ENCODE measurements around the gene L3MBTL1.

Gene L3MBTL1

DNA sequence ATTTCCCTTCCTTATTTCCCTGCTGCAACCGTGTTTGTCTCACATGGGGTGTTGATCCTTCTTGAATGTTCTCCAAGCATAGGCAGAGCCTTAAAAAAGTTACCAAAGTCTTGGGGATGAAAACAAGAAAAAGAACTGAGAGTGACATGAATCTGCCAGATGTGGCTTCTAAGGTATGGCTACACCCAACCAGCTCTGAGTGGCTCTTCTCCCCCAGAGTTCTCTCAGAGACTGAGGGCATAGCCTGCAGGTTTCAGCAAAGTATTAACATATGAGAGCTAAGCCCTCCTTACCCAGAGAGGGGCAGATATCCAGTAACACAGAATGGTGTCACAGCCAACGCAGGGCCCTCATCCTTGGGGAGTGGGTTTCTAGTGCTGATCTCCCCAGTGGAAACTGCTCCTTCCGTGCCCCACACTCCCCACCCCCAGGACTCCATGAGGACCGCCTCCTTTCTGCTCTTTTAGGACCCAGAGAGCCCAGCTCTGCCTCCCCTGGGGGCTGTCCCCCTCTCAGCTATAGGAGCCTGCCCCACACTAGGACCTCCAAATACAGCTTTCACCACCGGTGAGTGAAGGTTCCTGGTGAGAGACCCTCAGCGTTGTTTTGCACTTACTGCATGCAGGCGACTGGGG lies 28.0 kb downstream of the L3MBTL1 start:
- DNase-seq (ENCODE audit: low spot score) = no peak

DNA sequence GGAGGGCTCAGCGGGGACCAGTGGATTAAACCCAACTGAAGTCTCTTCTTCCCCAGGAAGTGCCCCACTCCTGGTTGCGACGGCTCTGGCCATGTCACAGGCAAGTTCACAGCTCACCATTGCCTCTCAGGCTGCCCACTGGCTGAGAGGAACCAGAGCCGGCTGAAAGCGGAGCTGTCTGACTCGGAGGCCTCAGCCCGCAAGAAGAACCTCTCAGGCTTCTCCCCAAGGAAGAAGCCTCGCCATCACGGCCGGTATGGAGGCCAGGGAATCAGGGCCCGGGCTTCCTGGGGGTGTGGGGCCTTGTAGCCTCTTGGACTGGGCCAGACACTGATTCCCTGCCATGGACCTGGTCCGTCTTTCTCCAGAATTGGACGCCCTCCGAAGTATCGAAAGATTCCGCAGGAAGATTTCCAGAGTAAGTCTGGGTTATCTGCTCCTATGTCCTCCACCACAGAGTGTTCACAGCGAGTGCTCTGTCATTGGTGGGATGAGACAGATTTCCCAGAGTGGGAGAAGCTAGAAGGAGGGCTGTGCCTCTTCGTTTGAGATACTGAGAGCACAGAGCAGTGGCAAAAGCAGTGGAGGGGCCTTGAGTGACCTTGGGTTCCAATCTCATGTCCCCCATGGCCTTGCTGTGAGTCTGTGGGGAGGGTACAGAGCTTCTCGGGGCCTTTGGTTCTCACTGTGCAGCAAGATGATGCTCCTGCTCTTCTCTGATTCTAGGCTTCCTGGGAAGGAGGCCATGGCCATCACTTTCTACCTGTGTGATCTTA lies 28.7 kb downstream of the L3MBTL1 start:
- DNase-seq (ENCODE audit: low spot score) = no peak

DNA sequence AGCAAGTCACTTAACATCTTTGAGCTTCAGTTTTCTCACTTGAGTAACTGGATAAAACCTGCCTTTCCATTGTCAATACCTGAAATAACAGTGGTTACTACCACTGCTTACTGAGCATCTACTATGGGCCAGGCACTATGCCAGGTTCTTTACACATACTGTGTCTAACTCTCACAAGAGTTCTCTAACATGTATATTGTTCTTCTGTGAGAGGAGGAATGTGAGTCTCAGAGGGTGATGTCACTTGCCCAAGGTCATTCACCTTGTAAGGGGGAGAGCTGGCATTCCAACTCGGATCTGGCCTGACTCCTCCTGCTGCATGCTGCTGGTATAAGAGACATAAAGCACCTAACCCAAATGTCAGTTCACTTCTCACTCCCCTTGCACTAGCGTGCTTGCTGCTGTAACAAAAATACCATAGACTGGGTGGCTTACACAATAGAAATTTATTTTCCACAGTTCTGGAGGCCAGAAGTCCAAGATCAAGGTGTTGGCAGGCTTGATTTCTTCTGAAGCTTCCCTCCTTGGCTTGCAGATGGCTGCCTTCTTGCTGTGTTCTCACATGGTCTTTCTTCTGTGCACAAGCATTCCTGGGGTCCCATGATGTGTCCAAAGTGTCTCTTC lies 29.4 kb downstream of the L3MBTL1 start:
- no peak for DNase-seq (ENCODE audit: low spot score)

DNA sequence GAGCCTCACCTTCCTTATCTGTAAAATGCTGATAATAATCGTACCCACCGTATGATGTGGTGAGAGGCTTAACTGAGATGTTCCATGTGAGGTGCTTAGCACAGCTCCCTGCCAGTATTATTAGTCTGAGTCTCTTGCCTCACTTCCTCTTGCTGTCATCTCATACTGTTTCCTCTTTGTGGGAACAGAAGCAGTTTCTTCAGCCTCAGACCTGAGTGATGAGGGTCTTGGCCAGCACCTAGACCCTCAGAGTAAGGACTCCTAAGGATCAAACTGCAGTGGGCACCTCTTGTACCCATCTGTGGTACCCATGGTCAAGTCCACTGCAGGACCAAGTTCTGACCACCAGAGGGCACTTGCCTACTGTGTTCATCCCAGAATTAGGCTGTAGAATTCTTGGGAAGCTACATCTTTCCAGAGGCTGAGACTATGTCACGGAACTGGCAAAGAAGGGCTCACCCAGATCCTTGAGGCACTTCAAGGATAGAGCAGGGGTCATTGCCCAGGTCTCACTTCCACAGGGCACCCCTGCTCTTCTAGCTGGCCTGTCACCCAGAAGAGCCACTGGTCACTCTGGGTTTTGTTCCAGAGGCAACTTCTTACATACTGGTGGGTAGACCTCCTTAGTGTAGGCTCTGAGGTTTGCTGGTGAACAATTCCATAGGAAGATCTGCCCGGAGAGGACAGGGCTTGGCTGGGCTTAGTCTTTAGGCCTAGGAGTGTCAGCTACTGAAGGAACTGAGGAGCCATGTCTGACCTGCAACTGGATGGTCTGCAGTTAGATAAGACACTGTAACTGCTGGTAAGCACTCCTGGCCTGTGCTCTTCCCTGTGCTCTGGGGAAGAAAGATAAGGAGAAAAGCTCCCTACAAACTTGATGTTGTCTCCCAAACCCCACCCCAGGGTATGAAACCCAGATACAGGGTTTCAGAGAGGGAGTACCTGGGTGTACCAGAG lies 30.7 kb downstream of the L3MBTL1 start:
- DNase-seq (ENCODE audit: low spot score) = peak; percentile 59

DNA sequence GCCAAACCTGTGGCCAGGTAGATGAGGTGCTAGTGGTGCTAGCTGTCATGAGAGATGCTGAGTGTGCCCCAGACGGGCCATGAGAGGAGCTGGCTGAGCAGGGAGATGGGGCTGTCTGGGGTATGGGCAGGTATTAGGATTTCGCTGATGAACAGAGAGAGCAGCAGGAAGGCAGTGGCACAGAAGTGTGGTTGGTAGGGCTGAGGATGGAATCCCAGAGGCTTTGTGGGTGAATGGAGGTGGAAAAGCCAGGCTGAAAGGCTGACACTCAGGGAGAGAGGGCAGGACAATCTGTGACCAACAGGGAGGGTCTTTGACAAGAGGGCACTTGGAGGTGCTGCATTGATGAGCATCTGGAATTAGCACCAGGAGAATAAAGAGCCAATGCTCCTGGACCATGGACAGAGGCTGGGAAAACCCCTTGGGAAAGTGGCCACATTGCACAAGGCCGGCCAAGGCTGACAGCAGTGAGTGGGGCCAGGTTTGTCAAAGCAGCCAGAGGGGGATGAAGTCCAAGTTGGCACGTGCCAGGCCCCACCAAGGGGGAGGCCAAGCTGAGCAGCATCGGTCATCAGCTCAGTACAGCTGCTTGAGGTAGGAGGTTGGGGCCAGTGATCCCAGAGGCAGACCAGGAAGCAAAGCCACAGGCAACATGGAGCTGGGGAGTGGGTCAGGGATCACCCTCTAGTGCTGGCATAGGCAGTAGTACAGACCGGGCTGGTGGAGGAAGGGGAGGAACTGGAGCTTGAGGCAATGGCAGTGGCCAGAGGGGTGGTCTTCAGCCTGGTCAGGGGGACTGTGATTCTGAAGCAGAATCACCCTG lies 31.6 kb downstream of the L3MBTL1 start:
- DNase-seq (ENCODE audit: low spot score) = no peak

DNA sequence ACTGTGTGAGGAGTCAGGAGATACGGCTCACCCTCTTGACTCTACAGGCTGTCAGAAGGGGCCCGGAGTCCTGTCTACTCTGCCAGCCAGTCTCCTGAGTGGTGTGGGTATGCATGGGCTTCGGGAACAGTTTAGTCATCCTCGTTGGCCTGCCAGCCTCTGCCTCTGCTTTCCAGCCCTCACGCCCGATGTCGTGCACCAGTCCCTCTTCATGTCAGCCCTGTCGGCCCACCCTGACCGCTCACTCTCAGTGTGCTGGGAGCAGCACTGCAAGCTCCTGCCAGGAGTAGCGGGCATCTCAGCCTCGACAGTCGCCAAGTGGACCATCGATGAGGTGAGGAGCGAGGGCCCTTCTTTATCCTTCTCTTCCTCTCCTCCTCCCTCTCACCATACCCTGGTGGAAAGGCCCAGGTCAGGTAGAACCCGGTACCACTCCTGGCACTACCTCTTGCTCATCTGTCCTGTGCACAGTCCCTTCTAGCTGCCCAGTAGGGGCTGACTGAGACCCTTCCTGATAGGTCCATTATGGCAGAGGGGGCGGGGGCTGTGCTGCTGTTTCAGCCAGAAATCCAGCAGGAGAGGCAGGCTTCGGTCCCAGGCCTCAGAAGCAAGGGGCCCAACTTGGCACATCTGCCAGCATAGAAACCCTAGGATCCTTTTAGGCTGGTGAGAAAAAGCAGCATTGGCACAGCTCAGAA lies 32.6 kb downstream of the L3MBTL1 start:
- no peak for DNase-seq (ENCODE audit: low spot score)

DNA sequence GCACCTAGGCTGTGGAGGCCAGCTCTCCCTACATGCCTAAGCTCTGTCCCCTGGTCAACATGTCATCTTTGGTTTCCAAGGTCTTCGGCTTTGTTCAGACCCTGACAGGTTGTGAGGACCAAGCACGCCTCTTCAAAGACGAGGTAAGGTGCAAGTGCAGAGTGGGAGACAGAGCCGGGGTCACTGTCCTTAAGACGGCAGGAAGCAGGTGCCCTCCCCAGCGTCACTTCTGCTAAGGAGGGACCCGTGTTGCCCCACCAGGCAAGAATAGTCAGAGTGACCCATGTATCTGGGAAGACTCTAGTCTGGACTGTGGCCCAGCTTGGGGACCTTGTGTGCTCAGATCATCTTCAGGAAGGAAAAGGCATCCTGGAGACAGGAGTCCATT lies 33.2 kb downstream of the L3MBTL1 start:
- no peak for DNase-seq (ENCODE audit: low spot score)

DNA sequence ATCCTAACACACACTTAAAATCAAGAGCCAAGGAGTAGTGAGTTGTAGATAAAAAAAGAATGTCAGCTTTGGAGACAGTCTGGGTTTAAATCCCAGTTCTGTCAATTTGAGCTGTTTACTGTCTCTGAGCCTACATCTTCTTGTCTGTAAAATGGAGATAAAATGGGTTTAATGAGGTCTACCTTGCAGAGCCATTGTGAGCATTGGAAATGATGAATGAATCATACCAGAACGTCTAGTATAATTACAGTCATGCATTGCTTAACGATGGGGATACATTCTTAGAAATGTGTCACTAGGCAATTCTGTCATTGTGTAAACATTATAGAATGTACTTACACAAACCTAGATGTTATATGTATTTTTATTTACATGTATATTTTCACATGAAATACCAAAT lies 33.7 kb downstream of the L3MBTL1 start:
- DNase-seq (ENCODE audit: low spot score) = no peak

DNA sequence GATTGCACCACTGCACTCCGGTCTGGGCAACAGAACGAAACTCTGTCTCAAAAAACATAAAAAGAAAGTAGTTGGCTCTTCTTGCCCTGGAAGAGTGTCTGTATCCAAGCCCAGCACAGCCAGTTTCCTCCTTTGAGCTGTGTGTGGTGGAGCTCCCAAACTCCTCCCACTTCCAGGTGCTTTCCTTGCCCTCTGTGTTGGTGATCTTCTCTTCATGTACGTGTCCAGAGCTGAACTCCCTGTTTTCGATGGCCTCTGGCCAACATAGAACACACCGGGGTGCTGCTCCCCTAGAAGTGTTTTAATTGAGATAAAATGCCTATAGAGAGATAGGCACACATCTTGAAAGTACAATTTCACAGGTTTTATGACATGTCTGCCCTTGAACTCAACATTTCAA lies 34.7 kb downstream of the L3MBTL1 start:
- DNase-seq (ENCODE audit: low spot score) = no peak

DNA sequence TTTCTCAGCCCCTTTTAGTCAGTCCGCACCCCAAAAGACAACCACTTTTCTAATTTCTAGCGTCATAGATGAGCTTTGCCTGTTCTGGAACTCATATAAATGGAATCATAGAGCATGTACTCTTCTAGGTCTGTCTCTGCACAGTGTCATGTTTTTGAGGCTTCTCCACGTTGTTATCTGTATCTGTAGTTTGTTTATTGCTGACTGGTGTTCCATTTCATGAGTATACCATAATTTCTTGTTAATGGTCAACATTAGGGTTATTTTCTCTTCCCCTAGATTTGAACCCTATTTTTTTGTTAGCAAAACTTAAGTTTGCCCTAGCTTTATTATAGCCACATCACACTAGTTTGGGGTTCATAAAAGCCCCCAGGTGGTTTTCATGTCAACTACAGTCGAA lies 35.2 kb downstream of the L3MBTL1 start:
- DNase-seq (ENCODE audit: low spot score) = no peak

DNA sequence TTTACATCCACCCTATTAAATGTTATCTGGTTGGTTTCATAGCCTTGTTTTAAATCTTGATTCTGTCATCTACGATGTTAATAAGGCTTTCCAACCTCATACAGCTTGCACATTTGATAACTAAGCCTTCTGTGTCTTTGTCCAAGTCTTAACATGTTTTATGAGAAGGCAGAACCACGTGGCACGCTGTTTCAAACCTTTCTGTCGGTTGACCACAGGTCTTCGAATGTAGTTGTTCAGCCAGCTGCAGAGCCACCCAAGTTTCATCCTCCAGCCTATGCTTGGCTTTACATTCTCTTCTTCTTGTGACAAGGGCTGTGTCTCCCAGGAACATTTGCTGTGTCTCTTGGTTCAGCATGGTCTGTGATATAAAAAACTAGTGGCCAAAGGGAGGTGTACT lies 35.6 kb downstream of the L3MBTL1 start:
- no peak for DNase-seq (ENCODE audit: low spot score)

DNA sequence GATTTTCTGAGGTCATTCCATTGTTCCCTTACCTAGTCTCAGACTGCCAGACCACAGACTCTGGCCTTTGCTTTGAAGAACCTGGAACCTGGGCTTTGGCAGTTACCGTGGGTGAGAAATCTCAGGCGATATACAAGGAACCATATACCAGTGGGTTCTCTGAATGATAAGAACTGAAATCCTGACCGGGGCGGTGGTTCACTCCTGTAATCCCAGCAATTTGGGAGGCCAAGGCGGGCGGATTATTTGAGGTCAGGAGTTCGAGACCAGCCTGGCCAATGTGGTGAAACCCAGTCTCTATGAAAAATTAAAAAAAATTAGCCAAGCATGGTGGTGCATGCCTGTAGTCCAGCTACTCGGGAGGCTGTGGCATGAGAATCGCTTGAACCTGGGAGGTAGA lies 37.0 kb downstream of the L3MBTL1 start:
- DNase-seq (ENCODE audit: low spot score) = no peak

DNA sequence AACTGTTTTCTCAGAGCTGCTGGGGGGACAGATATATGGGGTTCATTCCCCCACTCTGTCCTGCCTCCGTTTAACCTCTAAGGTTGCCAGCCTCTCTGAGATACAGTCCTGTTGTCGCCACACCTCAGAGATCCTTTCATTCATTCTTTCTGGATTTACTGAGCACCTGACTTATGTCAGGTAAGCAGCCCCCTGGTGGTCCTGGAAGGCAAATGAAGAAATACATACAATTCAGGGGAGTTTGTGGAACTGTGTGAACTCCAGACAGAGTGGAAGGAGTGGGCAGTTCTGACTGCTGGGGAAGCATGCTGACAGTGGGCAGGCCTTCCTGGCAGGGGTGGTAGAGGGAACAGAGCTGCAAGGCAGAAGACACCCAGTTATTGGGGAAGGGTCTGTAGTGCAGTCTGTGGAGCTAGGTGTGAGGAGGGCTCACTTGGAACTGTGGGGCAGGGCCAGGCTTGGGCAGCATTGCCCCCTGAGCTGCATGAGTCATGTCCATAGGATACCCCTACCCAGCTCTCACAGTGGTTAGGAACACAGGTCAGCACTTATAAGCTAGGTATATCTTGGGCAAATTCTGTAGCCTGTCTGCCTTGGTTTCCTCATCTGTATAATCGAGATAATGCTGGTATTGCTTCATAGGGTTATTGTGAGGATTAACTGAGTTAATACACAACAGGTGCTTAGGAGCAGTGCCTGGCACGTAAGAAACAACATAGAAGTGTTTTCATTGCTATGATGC lies 38.5 kb downstream of the L3MBTL1 start:
- no peak for DNase-seq (ENCODE audit: low spot score)

DNA sequence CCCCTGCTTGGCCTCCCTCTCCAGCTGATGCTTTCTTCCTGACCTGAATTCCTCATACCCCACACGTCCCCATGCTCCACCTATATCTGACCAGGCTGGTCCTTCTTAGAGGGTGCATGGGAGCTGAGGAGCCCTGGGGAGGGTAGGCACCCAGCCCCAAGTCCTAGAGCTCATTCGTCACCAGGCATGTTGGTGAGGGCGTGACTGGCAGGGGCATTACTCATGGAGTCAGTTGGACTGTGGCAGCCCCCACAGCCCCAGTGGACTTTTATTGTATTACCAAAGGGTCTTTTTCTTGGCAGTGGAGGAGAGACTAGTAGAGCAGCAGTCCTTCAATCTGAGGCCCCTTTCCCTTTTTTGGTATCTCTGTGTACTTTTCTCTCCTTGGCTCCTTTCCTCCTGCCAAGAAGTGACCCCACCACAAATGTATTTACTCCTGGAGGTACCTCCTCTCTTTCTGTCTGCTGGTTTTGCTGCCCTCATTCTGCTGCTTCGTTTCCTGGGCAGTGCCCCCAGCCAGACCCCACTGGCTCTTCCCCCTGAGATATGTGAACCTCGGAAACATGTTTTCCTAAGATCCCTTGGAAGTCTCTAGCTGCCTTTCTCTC lies 40.9 kb downstream of the L3MBTL1 start:
- no peak for DNase-seq (ENCODE audit: low spot score)

DNA sequence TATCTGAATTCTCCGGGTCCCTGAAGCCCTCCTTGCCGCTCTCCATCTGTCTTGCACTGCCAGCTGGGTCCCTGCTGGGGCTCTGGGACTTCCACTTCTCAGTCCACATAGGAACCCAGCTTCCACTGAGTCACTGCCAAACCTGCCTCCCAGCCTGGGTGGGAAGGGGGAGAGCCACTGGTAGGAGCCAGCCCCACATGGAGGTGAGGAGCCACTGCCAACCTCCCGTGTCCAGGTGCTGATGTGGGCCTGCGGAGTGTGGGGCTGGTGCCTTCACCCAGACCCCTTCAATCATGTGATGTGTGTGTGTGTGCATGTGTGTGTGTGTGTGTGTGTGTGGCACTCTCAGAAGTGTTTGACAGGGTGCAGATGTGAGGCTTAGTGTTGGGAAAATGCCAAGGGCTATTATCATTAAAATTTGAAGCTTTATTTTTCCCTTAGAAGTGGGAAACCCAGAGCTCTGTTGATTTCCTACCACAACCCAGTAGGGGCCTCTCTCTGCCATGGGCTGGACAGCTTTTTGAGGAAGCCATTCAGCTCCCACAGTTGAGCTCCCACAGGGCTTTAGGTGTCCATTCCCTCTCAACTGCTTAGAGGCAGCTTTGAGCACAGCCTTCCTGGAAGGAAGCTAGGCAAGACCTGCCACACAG lies 42.0 kb downstream of the L3MBTL1 start:
- no peak for DNase-seq (ENCODE audit: low spot score)

DNA sequence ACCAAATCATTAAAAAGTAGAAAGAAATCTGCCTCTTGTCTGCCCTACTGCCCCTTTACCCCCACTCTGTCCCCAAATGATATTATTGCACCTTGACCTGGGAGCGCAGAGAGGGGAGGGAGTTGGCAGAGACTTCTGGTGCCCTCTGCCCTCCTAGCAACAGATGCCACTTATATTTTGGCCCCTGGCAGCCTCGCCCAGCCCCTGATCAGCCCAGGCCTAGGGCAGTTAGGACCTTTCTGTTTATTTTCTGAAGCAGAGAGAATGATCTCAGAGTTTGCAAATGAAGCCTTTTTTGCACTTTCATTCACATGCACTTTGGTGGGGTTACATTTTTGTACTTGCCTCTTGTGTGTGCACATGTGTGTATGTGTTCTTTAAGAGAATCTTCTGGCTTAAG lies 43.0 kb downstream of the L3MBTL1 start:
- DNase-seq (ENCODE audit: low spot score) = no peak

DNA sequence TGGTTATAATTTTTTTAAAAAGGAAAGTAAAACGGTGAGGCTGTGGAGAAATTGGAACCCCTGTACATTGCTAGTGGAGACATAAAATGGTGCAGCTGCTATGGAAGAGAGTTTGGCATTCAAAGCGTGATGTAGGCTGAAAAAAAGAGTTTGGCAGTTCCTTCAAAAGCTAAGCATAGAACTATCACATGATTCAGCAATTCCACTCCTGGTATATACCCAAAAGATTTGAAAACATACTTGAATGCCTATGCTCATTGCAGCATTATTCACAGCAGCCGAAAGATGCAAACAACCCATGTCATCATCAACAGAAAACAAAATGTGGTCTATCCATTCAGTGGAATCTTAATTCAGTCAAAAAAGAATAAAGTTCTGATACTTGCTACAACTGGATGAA lies 46.9 kb downstream of the L3MBTL1 start:
- DNase-seq (ENCODE audit: low spot score) = no peak

DNA sequence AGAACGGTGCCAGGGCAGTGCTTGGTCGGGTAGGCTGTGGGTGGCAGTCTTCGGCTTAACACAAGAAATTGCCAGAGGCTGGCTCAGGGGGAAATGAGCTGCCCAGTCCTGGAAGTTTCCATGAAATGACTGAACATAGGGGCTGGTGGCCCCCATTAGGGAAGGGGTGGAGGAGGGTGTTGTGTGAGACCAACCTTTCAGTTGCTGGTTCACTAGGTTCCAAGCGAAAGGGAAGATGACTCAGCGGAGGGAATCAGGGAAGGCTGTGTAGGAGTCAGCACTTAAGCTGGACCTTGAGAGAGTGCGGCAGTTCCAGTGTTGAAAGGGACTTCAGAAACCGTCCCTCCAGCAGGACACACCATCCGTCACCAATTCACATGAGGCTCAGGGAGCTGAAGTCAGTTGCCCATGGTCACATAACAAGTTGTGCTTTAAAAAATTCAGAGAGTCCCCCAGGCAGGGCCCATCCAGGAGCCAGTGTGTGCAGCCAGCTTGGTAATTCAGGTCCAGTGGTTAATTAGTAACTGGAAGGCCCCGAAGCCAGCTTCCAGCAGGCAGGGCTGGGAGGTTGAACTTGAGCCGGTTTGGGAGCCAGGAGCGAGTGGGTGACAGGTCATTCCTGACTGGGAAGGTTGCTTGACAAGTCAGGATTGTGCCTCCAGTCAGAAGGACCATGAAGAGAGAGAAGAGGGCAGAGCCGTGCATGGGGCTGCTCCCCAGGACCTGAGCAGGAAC lies 51.1 kb downstream of the L3MBTL1 start, which contains the start of gene SGK2:
TSS of gene SGK2 (plus strand) at position 616 of the 735 bp plus-strand sequence. CDS start 7,469 bp downstream, outside the sequence.
- no peak for DNase-seq (ENCODE audit: low spot score)
